SK-MEL-5 (cell line): ENCODE measurements around the gene C11orf54. TPM values are rescaled to one million over a fixed set of nuclear protein-coding genes. Genes with fewer than 3 reads are reported as not detected.
"Not testable (repeated sequence)": the region's sequence is repeated elsewhere in the genome, so short reads cannot be mapped to it uniquely, and the experiment has no call there.

Experiments used
- DNase-seq: peaks from one replicate; pipeline ENCODE4 v3.0.0-alpha.2; 2016; ENCODE audit warnings: low read depth, low spot score
- in situ Hi-C: cut with HindIII; loops from 2 replicates; pipeline ENCODE4 v1.10.0; 2016; ENCODE audit warnings: low sequenced_read_pairs, high pct_unique_total_duplicates, low pct_unique_long_range_greater_than_20kb
- total RNA-seq: library from RNA; depleted of rRNA; stranded (reverse); fragments of >200 nt; shearing (Covaris generic); gene quantifications from 2 replicates; pipeline ENCODE4 v1.2.3, GENCODE V29; 2014

Gene C11orf54
- total RNA-seq, 1 experiment from 2014 or later: 24.4 TPM

DNA sequence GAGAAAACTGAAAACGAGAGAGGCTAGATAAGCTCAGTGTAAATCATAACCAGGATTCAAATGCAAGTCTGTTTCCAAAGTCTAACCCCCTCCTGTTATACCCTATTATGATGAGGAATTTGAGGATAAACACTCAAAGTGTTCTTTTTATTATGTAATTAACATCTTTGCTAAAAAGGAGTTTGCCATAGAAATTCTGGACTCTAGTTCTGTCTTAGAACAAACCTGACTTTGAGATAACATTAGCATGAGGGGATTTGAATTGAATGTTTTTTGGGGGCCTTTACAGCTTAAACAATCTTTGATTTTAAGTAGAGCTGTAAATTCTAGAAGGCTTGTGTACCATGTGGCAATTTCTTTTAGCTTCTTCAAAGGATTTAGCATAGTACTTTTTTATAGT, 9.5 kb downstream of the C11orf54 start:
- in situ Hi-C loops: no loop called here
- no peak for DNase-seq

DNA sequence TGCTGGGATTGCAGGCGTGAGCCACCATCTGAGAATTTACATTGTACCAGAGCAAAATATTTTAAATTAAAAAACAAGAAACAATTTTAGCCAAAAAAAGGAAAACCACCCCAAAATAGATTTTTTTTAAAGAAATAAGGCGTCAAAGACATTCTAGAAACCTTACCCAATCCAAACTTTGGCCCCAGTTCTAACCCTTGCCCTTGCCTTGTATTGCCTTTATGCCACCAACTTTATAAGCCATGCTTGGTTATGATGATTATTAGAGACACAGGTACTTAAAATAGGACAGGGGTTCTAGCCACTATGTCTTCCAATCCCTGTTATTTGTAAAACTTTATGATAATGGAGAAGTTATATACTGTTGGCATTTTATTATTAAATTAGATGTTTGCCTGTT, 11.8 kb downstream of the C11orf54 start:
- in situ Hi-C loops: no loop called here
- DNase-seq: no peak

- DNase-seq: no peak
- in situ Hi-C loops: no loop called here
Measured at GRCh38 chr11:93756748-93757147, 15.3 kb downstream of the C11orf54 start.

DNA sequence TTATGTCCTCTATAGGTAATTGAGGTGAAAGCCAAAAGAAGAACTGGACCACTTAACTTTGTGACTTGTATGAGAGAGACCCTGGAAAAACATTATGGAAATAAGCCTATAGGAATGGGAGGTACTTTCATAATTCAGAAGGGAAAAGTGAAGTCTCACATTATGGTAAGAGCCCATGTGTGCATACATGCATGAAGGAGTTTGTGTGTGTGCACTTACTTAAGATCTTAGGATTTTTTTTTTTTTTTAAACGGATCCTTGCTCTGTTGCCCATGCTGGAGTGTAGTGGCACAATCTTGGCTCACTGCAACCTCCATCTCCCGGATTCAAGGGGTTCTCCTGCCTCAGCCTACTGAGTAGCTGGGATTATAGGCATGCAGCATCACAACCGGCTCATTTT, 15.8 kb downstream of the C11orf54 start:
- in situ Hi-C loops: no loop called here
- no peak for DNase-seq

DNA sequence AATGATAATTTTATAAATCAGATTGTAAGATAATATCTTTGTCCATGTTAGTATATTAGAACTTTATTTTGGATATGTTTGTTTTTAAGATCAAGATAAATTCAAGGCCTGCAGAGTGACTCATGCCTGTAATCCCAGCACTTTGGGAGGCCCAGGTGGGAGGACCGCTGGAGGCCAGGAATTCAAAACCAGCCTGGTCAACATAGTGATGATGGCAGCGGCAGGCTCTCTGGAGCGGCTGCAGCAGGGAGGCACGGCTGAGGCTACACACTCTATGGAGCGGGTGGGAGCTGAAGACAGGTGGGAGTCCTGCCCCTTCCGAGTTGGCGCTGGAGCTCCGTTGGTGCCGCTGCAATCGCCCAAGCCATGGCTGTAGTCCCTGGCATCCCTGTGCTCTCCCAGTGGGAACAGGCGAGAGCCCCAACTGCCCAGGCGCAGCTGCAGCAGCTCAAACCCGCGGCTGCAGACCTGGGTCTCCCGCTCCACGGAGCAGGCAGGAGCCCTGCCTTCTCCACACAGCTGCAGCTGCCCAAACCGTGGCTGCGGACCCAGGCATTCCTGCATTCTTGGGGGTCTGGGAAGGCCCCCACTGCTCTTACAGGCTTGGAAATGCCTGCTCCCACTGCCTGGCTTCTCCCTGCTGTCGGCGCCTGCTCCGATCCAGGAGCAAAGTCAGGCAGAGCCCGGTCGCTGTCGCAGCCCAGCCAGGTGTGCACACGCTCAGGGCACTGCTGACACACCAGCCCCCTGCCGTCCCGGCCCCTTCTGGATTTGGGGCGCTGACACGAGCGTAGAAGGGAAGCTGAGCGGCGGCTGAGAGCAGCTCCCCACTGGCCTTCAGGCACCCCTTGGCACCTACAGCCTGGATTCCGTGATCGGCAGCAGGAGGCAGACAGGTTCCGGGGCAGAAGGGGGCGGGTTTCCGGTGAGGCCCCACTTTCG, 16.7 kb downstream of the C11orf54 start:
- DNase-seq: no peak

DNA sequence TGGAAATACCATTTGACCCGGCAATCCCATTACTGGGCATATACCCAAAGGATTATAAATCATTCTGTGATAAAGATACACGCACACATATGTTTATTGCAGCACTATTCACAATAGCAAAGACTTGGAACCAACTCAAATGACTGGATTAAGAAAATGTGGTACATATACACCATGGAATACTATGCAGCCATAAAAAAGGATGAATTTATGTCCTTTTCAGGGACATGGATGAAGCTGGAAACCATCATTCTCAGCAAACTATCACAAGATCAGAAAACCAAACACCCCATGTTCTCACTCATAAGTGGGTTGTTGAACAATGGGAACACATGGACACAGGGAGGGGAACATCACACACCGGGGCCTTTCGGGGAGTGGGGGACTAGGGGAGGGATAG, 17.7 kb downstream of the C11orf54 start:
- DNase-seq, in situ Hi-C loops: not testable (repeated sequence)

More for the DNA sequence above, 16.7 kb downstream of the C11orf54 start:
- in situ Hi-C loops: no loop called here

- in situ Hi-C loops: no loop called here
- DNase-seq: no peak
Measured at GRCh38 chr11:93761910-93762309, 20.4 kb downstream of the C11orf54 start.

- in situ Hi-C loops: no loop called here
- DNase-seq: no peak
Measured at GRCh38 chr11:93765551-93765950, 24.1 kb downstream of the C11orf54 start.

DNA sequence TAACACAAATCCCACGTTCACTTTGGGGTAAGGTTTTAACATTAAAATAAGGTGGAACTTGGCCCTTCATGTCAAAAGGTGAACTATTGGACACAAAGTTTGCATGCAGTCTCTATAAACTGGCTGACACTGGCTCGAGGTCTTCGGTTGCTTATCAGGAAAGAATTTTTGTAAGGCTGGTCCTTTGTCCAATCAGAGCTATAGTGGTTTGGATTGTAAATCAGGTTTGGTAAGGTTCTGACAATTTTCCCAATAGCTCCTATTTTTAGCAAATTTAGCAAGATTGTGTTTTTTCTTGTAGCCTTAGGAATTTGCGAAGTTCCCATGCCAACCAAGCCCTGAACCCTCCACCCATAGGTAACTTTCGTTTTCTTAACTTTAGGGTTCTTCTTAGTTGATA, 25.0 kb downstream of the C11orf54 start:
- no peak for DNase-seq
- in situ Hi-C loops: no loop called here

- in situ Hi-C loops: no loop called here
- no peak for DNase-seq
Measured at GRCh38 chr11:93767018-93767417, 25.5 kb downstream of the C11orf54 start.

GRCh38 chr11:93770160-93770559, 28.7 kb downstream of the C11orf54 start:
- DNase-seq: no peak
- in situ Hi-C loops: no loop called here

DNA sequence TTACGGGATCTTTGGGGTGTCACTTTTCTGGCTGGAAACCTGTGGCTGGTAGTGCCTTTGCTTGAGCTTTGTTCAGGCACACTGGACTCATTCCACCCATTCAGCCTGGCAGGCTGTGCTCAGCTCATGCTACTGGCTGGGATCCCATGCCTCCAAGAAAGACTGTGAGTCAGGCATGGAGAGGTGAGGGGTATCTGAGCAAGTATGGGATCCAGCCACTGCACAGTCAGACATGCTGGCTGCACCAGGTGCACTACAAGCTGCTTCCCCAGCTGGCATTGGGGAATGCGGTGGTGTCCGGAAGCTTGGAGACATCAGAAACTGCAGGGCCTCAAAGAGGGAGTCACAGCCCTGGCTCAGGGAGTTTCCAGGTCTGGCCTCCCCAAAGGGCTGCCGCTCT, 30.7 kb downstream of the C11orf54 start:
- DNase-seq: no peak
- in situ Hi-C loops: no loop called here

DNA sequence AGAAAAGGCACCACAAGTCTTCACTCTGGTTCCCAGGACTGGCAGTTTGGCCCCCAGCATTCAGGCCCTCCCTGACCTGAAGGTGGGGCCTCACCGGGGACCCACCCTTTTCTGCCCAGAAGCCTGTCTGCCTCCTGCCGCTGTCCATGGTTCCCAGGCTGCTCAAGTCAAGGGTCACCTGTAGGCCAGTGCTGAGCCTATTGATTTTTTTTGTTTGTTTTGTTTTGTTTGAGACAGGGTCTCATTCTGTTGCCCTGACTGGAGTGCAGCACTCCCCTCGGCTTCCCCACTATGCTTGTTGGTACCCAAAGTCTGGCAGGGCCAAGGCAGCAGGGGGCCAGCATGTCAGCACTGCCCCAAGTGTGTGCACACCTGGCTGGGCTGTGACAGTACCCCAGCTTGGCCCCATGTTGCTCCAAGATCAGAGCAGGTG, 31.6 kb downstream of the C11orf54 start:
- in situ Hi-C loops: no loop called here
- DNase-seq: no peak

GRCh38 chr11:93773601-93774200, 32.2 kb downstream of the C11orf54 start:
- in situ Hi-C loops: no loop called here
- DNase-seq: no peak

- in situ Hi-C loops, DNase-seq: not testable (repeated sequence)
Measured at GRCh38 chr11:93774560-93774959, 33.1 kb downstream of the C11orf54 start.

- in situ Hi-C loops: no loop called here
- peak; percentile 55 for DNase-seq
Measured at GRCh38 chr11:93775289-93775688, 33.8 kb downstream of the C11orf54 start.

DNA sequence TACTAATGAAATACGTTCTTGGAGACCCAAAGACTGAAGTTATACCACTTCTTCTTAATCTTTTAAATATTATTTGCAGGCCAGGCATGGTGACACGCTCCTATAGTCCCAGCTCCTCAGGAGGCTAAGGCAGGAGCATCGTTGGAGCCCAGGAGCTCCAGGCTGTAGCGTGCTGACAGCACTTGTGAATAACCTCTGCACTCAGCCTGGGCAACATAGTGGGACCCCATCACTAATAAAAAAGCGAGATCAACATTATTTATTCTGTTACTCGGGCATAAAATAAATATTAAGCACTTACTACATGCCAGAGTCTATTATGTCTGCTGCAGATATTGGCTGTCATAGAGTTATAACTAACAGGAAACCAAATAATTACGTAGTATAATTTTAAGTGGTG, 41.9 kb downstream of the C11orf54 start:
- in situ Hi-C loops: no loop called here
- no peak for DNase-seq

DNA sequence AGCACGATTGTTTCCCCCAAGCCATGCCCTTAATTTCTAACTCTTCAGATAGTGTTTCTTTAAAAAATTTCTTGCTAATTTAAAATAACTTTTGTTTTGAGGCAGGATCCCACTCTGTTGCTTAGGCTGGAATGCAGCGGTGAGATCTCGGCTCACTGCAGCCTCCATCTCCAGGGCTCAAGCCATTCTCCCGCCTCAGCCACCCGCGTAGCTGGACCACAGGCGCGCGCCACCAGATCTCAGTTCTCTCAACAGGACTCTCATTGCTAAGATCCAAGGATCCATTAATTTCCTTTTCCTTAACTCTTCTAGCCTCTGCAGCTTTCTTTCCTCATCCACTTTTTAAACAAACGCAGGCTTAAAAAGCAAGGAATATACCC, 42.3 kb downstream of the C11orf54 start:
- no peak for DNase-seq
- in situ Hi-C loops: no loop called here
